Karpas-422 (cell line): ENCODE measurements around the gene MT1A. TPM values are rescaled to one million over a fixed set of nuclear protein-coding genes. Genes with fewer than 3 reads are reported as not detected.
A peak's percentile ranks its signal among the peaks of the same experiment; 100 is the strongest.

ENCODE experiments used
- DNase-seq: peaks from one replicate; pipeline ENCODE4 v3.0.0-alpha.2; 2015
- H2AFZ ChIP-seq: fragments of 200-600 bp; sonication (generic); 2 replicates; pipeline ENCODE4 v1.6.1; 2014; ENCODE audit warnings: antibody characterized with exemption, low read length, mixed read lengths
- H3K27ac ChIP-seq: fragments of 200-600 bp; sonication (generic); 2 replicates; pipeline ENCODE4 v1.5.1; 2014; ENCODE audit warnings: mild to moderate bottlenecking, low read length, moderate library complexity
- H3K27me3 ChIP-seq: fragments of 200-600 bp; sonication (generic); 2 replicates; pipeline ENCODE4 v1.6.1; 2014; ENCODE audit warnings: low read length, mixed read lengths
- H3K36me3 ChIP-seq: fragments of 200-600 bp; sonication (generic); 2 replicates; pipeline ENCODE4 v1.6.1; 2014; ENCODE audit warnings: low read length, mixed read lengths; ENCODE audit not compliant: insufficient read depth
- H3K4me1 ChIP-seq: fragments of 200-600 bp; sonication (generic); 2 replicates; pipeline ENCODE4 v1.6.1; 2014; ENCODE audit warnings: mild to moderate bottlenecking, low read length, mixed read lengths
- H3K4me2 ChIP-seq: fragments of 200-600 bp; sonication (generic); 2 replicates; pipeline ENCODE4 v1.6.1; 2014; ENCODE audit warnings: low read length, low read depth, mild to moderate bottlenecking; ENCODE audit not compliant: poor library complexity, severe bottlenecking
- H3K4me3 ChIP-seq: fragments of 200-600 bp; sonication (generic); 2 replicates; pipeline ENCODE4 v1.5.1; 2014; ENCODE audit warnings: mild to moderate bottlenecking, antibody characterized with exemption, low read length, mixed read lengths
- H3K79me2 ChIP-seq: fragments of 200-600 bp; sonication (generic); 2 replicates; pipeline ENCODE4 v1.6.1; 2014; ENCODE audit warnings: mild to moderate bottlenecking, low read length, mixed read lengths
- H3K9ac ChIP-seq: fragments of 200-600 bp; sonication (generic); 2 replicates; pipeline ENCODE4 v1.6.0; 2014; ENCODE audit warnings: low read length
- H3K9me2 ChIP-seq: fragments of 200-600 bp; sonication (generic), shearing (Covaris generic); replicated peaks from 2 replicates; pipeline ENCODE4 v1.6.0; 2014; ENCODE audit warnings: mild to moderate bottlenecking, low read length, moderate library complexity; ENCODE audit not compliant: insufficient read depth
- H3K9me3 ChIP-seq: fragments of 300-700, 200-600 bp; sonication (generic); 2 replicates; pipeline ENCODE4 v1.6.1; 2014; ENCODE audit warnings: low read length, mixed read lengths
- H4K20me1 ChIP-seq: fragments of 200-600 bp; sonication (generic); 2 replicates; pipeline ENCODE4 v1.6.1; 2014; ENCODE audit warnings: mild to moderate bottlenecking, antibody characterized with exemption, low read length, low read depth; ENCODE audit not compliant: insufficient read depth
- total RNA-seq: library from RNA; depleted of rRNA; stranded (reverse); fragments of >200 nt; shearing (Covaris generic); gene quantifications from 2 replicates; pipeline ENCODE4 v1.2.3, GENCODE V29; 2014; ENCODE audit warnings: low replicate concordance

Gene MT1A
- total RNA-seq, 1 experiment from 2014 or later = not detected

- Histone ChIP-seq H3K4me3 (no peak overlapping the region), H4K20me1 (no peaks in the 10 kb centered on the region), H3K27ac (no peak overlapping the region), H3K4me2 (no peak overlapping the region), H3K36me3 (no peaks in the 10 kb centered on the region), H3K79me2 (no peaks in the 10 kb centered on the region), H2AFZ (no peak overlapping the region), H3K9me2 (no peaks in the 10 kb centered on the region), H3K9ac (no peak overlapping the region), H3K27me3 (no peaks in the 10 kb centered on the region), H3K9me3 (no peaks in the 10 kb centered on the region), H3K4me1 (peaks cover 4% of the 10 kb centered on the region; the same call in 1 of the 2 replicates)
- no peak for DNase-seq
These were observed 37.1 kb upstream of the MT1A start for GRCh38 chr16:56601325-56601724.

GRCh38 chr16:56603589-56603988, 34.9 kb upstream of the MT1A start:
- Histone ChIP-seq H3K36me3 (no peaks in the 10 kb centered on the region), H3K27me3 (no peaks in the 10 kb centered on the region), H3K27ac (no peak overlapping the region), H3K9me2 (no peaks in the 10 kb centered on the region), H3K9me3 (no peaks in the 10 kb centered on the region), H3K9ac (no peak overlapping the region), H3K4me2 (no peak overlapping the region), H3K4me1 (peaks cover 6% of the 10 kb centered on the region), H2AFZ (no peak overlapping the region), H3K79me2 (no peaks in the 10 kb centered on the region), H3K4me3 (no peak overlapping the region), H4K20me1 (no peaks in the 10 kb centered on the region)
- no peak for DNase-seq

- Histone ChIP-seq H3K79me2 (no peaks in the 10 kb centered on the region), H3K9me3 (no peaks in the 10 kb centered on the region), H3K36me3 (no peaks in the 10 kb centered on the region), H4K20me1 (no peaks in the 10 kb centered on the region), H2AFZ (no peak overlapping the region), H3K4me1 (peaks cover 16% of the 10 kb centered on the region), H3K4me3 (no peak overlapping the region), H3K27ac (no peak overlapping the region), H3K4me2 (no peak overlapping the region), H3K9ac (no peak overlapping the region), H3K9me2 (no peaks in the 10 kb centered on the region), H3K27me3 (no peaks in the 10 kb centered on the region)
- DNase-seq = no peak
These were observed 33.5 kb upstream of the MT1A start for GRCh38 chr16:56604966-56605365.

- no peak overlapping the region for H2AFZ ChIP-seq
These were observed 33.0 kb upstream of the MT1A start for GRCh38 chr16:56605475-56605874.

GRCh38 chr16:56606071-56606475, 32.4 kb upstream of the MT1A start:
- Histone ChIP-seq H3K4me2 (no peak overlapping the region), H3K27ac (no peak overlapping the region)

More at GRCh38 chr16:56605475-56605874, 33.0 kb upstream of the MT1A start:
- no peak overlapping the region for H3K4me2 ChIP-seq
- no peaks in the 10 kb centered on the region for H3K36me3 ChIP-seq
- H3K9me2 ChIP-seq = no peaks in the 10 kb centered on the region
- H3K9me3 ChIP-seq = no peaks in the 10 kb centered on the region
- H3K4me1 ChIP-seq = peaks cover 21% of the 10 kb centered on the region
- H3K9ac ChIP-seq = no peak overlapping the region
- no peak overlapping the region for H3K27ac ChIP-seq
- H3K27me3 ChIP-seq = no peaks in the 10 kb centered on the region
- no peaks in the 10 kb centered on the region for H4K20me1 ChIP-seq
- no peaks in the 10 kb centered on the region for H3K79me2 ChIP-seq
- DNase-seq = no peak
- no peak overlapping the region for H3K4me3 ChIP-seq

GRCh38 chr16:56606476-56607108, 31.9 kb upstream of the MT1A start:
- Histone ChIP-seq H2AFZ (no peak overlapping the region), H4K20me1 (no peaks in the 10 kb centered on the region), H3K9me2 (no peaks in the 10 kb centered on the region), H3K9ac (no peak overlapping the region), H3K79me2 (no peaks in the 10 kb centered on the region), H3K27ac (no peak overlapping the region), H3K27me3 (no peaks in the 10 kb centered on the region), H3K4me2 (no peak overlapping the region), H3K9me3 (no peaks in the 10 kb centered on the region), H3K4me3 (no peak overlapping the region), H3K36me3 (no peaks in the 10 kb centered on the region), H3K4me1 (peaks cover 32% of the 10 kb centered on the region)
- no peak for DNase-seq

More at GRCh38 chr16:56606071-56606475, 32.4 kb upstream of the MT1A start:
- Histone ChIP-seq H3K79me2 (no peaks in the 10 kb centered on the region), H3K9ac (no peak overlapping the region), H3K9me3 (no peaks in the 10 kb centered on the region), H3K9me2 (no peaks in the 10 kb centered on the region), H3K4me3 (no peak overlapping the region), H4K20me1 (no peaks in the 10 kb centered on the region), H3K27me3 (no peaks in the 10 kb centered on the region), H2AFZ (no peak overlapping the region), H3K4me1 (peaks cover 27% of the 10 kb centered on the region), H3K36me3 (no peaks in the 10 kb centered on the region)
- no peak for DNase-seq

GRCh38 chr16:56607109-56607618, 31.3 kb upstream of the MT1A start:
- Histone ChIP-seq H3K9me3 (no peaks in the 10 kb centered on the region), H3K4me1 (peaks cover 34% of the 10 kb centered on the region), H3K79me2 (no peaks in the 10 kb centered on the region), H3K4me2 (no peak overlapping the region), H3K9ac (no peak overlapping the region), H2AFZ (no peak overlapping the region), H3K4me3 (no peak overlapping the region), H4K20me1 (no peaks in the 10 kb centered on the region), H3K36me3 (no peaks in the 10 kb centered on the region), H3K27me3 (no peaks in the 10 kb centered on the region), H3K9me2 (no peaks in the 10 kb centered on the region), H3K27ac (no peak overlapping the region)
- DNase-seq = no peak

GRCh38 chr16:56607675-56608042, 30.8 kb upstream of the MT1A start:
- peaks cover 34% of the 10 kb centered on the region for H3K4me1 ChIP-seq
- H3K9me2 ChIP-seq = no peaks in the 10 kb centered on the region
- DNase-seq = no peak
- H3K9ac ChIP-seq = peak overlapping the region; percentile 77
- no peaks in the 10 kb centered on the region for H3K36me3 ChIP-seq
- H3K79me2 ChIP-seq = no peaks in the 10 kb centered on the region
- H3K4me2 ChIP-seq = peak overlapping the region; percentile 97
- peak overlapping the region; percentile 85 for H2AFZ ChIP-seq
- H4K20me1 ChIP-seq = no peaks in the 10 kb centered on the region
- H3K9me3 ChIP-seq = no peaks in the 10 kb centered on the region
- H3K27ac ChIP-seq = no peak overlapping the region
- H3K4me3 ChIP-seq = peak overlapping the region; percentile 78
- H3K27me3 ChIP-seq = no peaks in the 10 kb centered on the region
